Adrenal gland (tissue), 12 donors: ENCODE results near the gene SLC27A5. TPM values are rescaled to one million over a fixed set of nuclear protein-coding genes. Genes with fewer than 3 reads are reported as not detected.
"Not testable (repeated sequence)": the region's sequence is repeated elsewhere in the genome, so short reads cannot be mapped to it uniquely, and the experiment has no call there.

Experiments
- DNase-seq, 7 donors: peaks; one replicate each; pipeline ENCODE4 v3.0.0-alpha.2; 2019 to 2020
- H3K27ac ChIP-seq, 5 donors: fragments of 200-600 bp; sonication (generic) in 4 of 5; 1 replicate in 3 of 5; 2 replicates in 2 of 5; pipeline versions ENCODE4 v1.5.1 to v1.8.0; 2016 to 2020; ENCODE audit warnings: mild to moderate bottlenecking in 1 of 5
- H3K27me3 ChIP-seq: fragments of 200-600 bp; 2 replicates; pipeline ENCODE4 v1.8.0; 2021
- H3K36me3 ChIP-seq, 2 donors: fragments of 200-600 bp; replicated peaks in 1 of 2; 1 replicate in 1 of 2; 2 replicates in 1 of 2; pipeline versions ENCODE4 v1.5.1 to v1.8.0; 2018 to 2022
- H3K4me1 ChIP-seq, 2 donors: fragments of 200-600 bp; replicated peaks in 1 of 2; 1 replicate in 1 of 2; 2 replicates in 1 of 2; pipeline versions ENCODE4 v1.5.1 to v1.8.0; 2018 to 2021
- H3K4me3 ChIP-seq, 4 donors: fragments of 200-600 bp; sonication (generic) in 3 of 4; one replicate each; pipeline ENCODE4 v1.5.1; 2016 to 2018
- H3K9me3 ChIP-seq, 3 donors: fragments of 200-600 bp; sonication (generic) in 1 of 3; replicated peaks in 1 of 3; 1 replicate in 2 of 3; 2 replicates in 1 of 3; pipeline versions ENCODE4 v1.5.1 to v1.8.0; 2016 to 2021
- CTCF ChIP-seq, 6 experiments: fragments of 450-650 bp in 4 of 6; fragments of 200-600 bp in 2 of 6; sonication (generic) in 1 of 6; IDR thresholded peaks; 1 replicate in 5 of 6; 2 replicates in 1 of 6; pipeline versions ENCODE4 v1.5.1 to v1.8.0; 2016 to 2021; ENCODE audit warnings: antibody characterized with exemption in 6 of 6, mild to moderate bottlenecking in 2 of 6, moderate library complexity in 1 of 6
- POLR2A ChIP-seq, 2 donors: fragments of 450-650 bp; IDR thresholded peaks; one replicate each; pipeline ENCODE4 v1.6.1; 2017; ENCODE audit warnings: antibody characterized with exemption in 2 of 2, mild to moderate bottlenecking in 2 of 2, moderate library complexity in 1 of 2
- WGBS, 4 donors: extraction: QIAGEN DNeasy Blood & Tissue Kit in 2 of 4; methylation state at CpG; one replicate each; pipeline versions ENCODE4 v1.1.5 to v1.1.7; 2013 to 2017; 5-methylcytosine and 5-hydroxymethylcytosine counted together
- intact Hi-C, 2 donors: fragments of 100-400 bp; cut with DNase I; formaldehyde crosslinking; loops; one replicate each; pipeline versions ENCODE4 v1.14.1 to v1.15.0; 2022 to 2023
- polyA plus RNA-seq, 3 donors: library from polyadenylated mRNA; stranded (reverse); fragments of 200-250 nt in 2 of 3; fragments of 350-450 nt in 1 of 3; fragmentation: Illumina TruSeq in 1 of 3; extraction: RNeasy Lipid Tissue Mini Kit (QIAGEN cat#74804) in 1 of 3; gene quantifications; one replicate each; pipeline ENCODE4 v1.2.3, GENCODE V29; 2013 to 2014
- total RNA-seq, 9 donors: library from RNA; depleted of rRNA in 4 of 9; stranded (reverse); fragments of >200 nt in 4 of 9; fragments of 120-200 nt in 1 of 9; fragmentation: NEBNext Ultra II Directional in 1 of 9; extraction: Animal tissue kit (Norgen Biotek cat#: 25700) in 1 of 9; gene quantifications; one replicate each; pipeline versions ENCODE4 v1.1.0 to v1.2.4, GENCODE V29; 2013 to 2023
- donor health status: healthy with polysubstance abuse.
- donor health status: Bipolar disorder and iron deficiency.
- donor health status: DM: yes; HTN: yes; CAD: no.
- donor health status: DM: no; HTN: no; CAD: no.
- donor health status: DM: no; HTN: no; CAD: no.
- donor health status: DM: yes; HTN: yes; CAD: no.

The SLC27A5 gene
- total and polyA plus RNA-seq, 12 donors = 3.8 to 18.3 (median 9.1) TPM

GRCh38 chr19:58510084-58510862 is 1.5 kb downstream of the SLC27A5 start:
- Histone ChIP-seq H3K27me3 (no peaks in the 10 kb centered on the region), H3K4me3 (no peak overlapping the region), H3K4me1 (peaks cover 9 to 13% of the 10 kb centered on the region in 2 donors), H3K27ac (no peak overlapping the region), H3K36me3 (no peaks in the 10 kb centered on the region), H3K9me3 (no peaks in the 10 kb centered on the region)
- 78 to 90% (median 88%) methylated on average over 7 to 8 of the region's 8 CpGs for WGBS, 4 donors
- intact Hi-C loops = no loop called here
- DNase-seq = no peak
- TF ChIP-seq POLR2A (IDR thresholded peaks at IDR 0.05) (no peak), CTCF (IDR thresholded peaks at IDR 0.05) (no peak)

GRCh38 chr19:58509731-58510083 is 2.1 kb downstream of the SLC27A5 start:
- Histone ChIP-seq H3K9me3 (no peaks in the 10 kb centered on the region), H3K27ac (no peak overlapping the region), H3K36me3 (no peaks in the 10 kb centered on the region), H3K4me1 (peaks cover 9 to 12% of the 10 kb centered on the region in 2 donors), H3K27me3 (no peaks in the 10 kb centered on the region), H3K4me3 (no peak overlapping the region)
- intact Hi-C loops = no loop called here
- TF ChIP-seq POLR2A (IDR thresholded peaks at IDR 0.05) (no peak), CTCF (IDR thresholded peaks at IDR 0.05) (no peak)
- DNase-seq = no peak
- WGBS, 4 donors = 71 to 90% (median 87%) methylated on average over 8 to 11 of the region's 11 CpGs

GRCh38 chr19:58507602-58508223 is 4.1 kb downstream of the SLC27A5 start:
- intact Hi-C loops, H3K36me3 ChIP-seq, H3K4me1 ChIP-seq, H3K27ac ChIP-seq, H3K27me3 ChIP-seq, DNase-seq, H3K9me3 ChIP-seq, H3K4me3 ChIP-seq: not testable (repeated sequence)
- WGBS, 4 donors = 65 to 78% (median 73%) methylated on average over 7 to 8 of the region's 8 CpGs

GRCh38 chr19:58500242-58500641 is 11.6 kb downstream of the SLC27A5 start:
- no peak overlapping the region for H3K27ac ChIP-seq
- no peaks in the 10 kb centered on the region for H3K27me3 ChIP-seq
- peak overlapping the region in 1 of 4 donors; percentile 60 for H3K4me3 ChIP-seq

More at GRCh38 chr19:58500242-58500641, 11.6 kb downstream of the SLC27A5 start:
- Histone ChIP-seq H3K36me3 (no peaks in the 10 kb centered on the region), H3K9me3 (no peaks in the 10 kb centered on the region), H3K4me1 (peaks cover 6 to 15% of the 10 kb centered on the region in 2 donors)
- no peak for TF ChIP-seq CTCF (IDR thresholded peaks at IDR 0.05)
- TF ChIP-seq POLR2A (IDR thresholded peaks at IDR 0.05) = no peak
- WGBS, 4 donors = 92 to 95% (median 93%) methylated on average over 10 to 14 of the region's 14 CpGs
- DNase-seq = peak in 1 of 7 donors; percentile 22
- intact Hi-C loops = no loop called here
